Central memory CD8-positive, alpha-beta T cell (primary cell): ENCODE measurements around the gene MERTK.
"Not testable (repeated sequence)": the region's sequence is repeated elsewhere in the genome, so short reads cannot be mapped to it uniquely, and the experiment has no call there.

Experiments used
- ATAC-seq: fragments of 150-1000 bp; cut with Tn5 transposase; replicated peaks from 2 replicates; pipeline ENCODE4 v1.10.0; 2022; ENCODE audit warnings: mild to moderate bottlenecking, moderate FRiP score, moderate number of reproducible peaks; ENCODE audit not compliant: poor library complexity, severe bottlenecking; ENCODE audit errors: extremely low read depth
- DNase-seq, 2 donors: peaks; one replicate each; pipeline ENCODE4 v3.0.0; 2021; ENCODE audit warnings: low spot score in 2 of 2
- H3K27ac Mint-ChIP-seq: one replicate; pipeline ENCODE4 v1.8.0; 2022; ENCODE audit warnings: low read depth, mild to moderate bottlenecking, moderate library complexity, mixed read lengths
- H3K27me3 Mint-ChIP-seq: one replicate; pipeline ENCODE4 v1.8.0; 2022; ENCODE audit warnings: mixed read lengths
- H3K36me3 Mint-ChIP-seq: one replicate; pipeline ENCODE4 v1.8.0; 2022; ENCODE audit warnings: mild to moderate bottlenecking, moderate library complexity, mixed read lengths; ENCODE audit not compliant: insufficient read depth
- H3K4me1 Mint-ChIP-seq: one replicate; pipeline ENCODE4 v1.8.0; 2022; ENCODE audit warnings: mixed read lengths
- H3K4me3 Mint-ChIP-seq: one replicate; pipeline ENCODE4 v1.8.0; 2022; ENCODE audit warnings: mild to moderate bottlenecking, moderate library complexity, mixed read lengths
- H3K9me3 Mint-ChIP-seq: one replicate; pipeline ENCODE4 v1.8.0; 2022; ENCODE audit warnings: mixed read lengths

The MERTK gene

GRCh38 chr2:111900859-111901258, 2.5 kb downstream of the MERTK start:
- DNase-seq, result no peak
- peaks cover under 1% of the 10 kb centered on the region for H3K4me1 Mint-ChIP-seq
- no peaks in the 10 kb centered on the region for H3K9me3 Mint-ChIP-seq
- no peak overlapping the region for H3K4me3 Mint-ChIP-seq
- no peak for ATAC-seq
- H3K27ac Mint-ChIP-seq, result no peak overlapping the region
- peaks cover 14% of the 10 kb centered on the region for H3K27me3 Mint-ChIP-seq
- H3K36me3 Mint-ChIP-seq, result no peaks in the 10 kb centered on the region

- H3K36me3 Mint-ChIP-seq, result no peaks in the 10 kb centered on the region
- no peak overlapping the region for H3K27ac Mint-ChIP-seq
- H3K27me3 Mint-ChIP-seq, result peaks cover 14% of the 10 kb centered on the region
- no peak for ATAC-seq
- no peak for DNase-seq
- no peak overlapping the region for H3K4me3 Mint-ChIP-seq
- H3K4me1 Mint-ChIP-seq, result peaks cover 7% of the 10 kb centered on the region
- H3K9me3 Mint-ChIP-seq, result no peaks in the 10 kb centered on the region
Observed at GRCh38 chr2:111903516-111903915, 5.1 kb downstream of the MERTK start.

- H3K4me1 Mint-ChIP-seq, result peaks cover 7% of the 10 kb centered on the region
- DNase-seq, result no peak
- no peak overlapping the region for H3K4me3 Mint-ChIP-seq
- H3K27me3 Mint-ChIP-seq, result peaks cover 14% of the 10 kb centered on the region
- no peaks in the 10 kb centered on the region for H3K36me3 Mint-ChIP-seq
- H3K27ac Mint-ChIP-seq, result no peak overlapping the region
- H3K9me3 Mint-ChIP-seq, result no peaks in the 10 kb centered on the region
- ATAC-seq, result no peak
Observed at GRCh38 chr2:111903930-111904439, 5.6 kb downstream of the MERTK start.

GRCh38 chr2:111904726-111905474, 6.5 kb downstream of the MERTK start:
- H3K4me3 Mint-ChIP-seq, result no peak overlapping the region
- no peak for ATAC-seq

GRCh38 chr2:111905475-111905869, 7.1 kb downstream of the MERTK start:
- H3K27ac Mint-ChIP-seq, H3K4me1 Mint-ChIP-seq, H3K9me3 Mint-ChIP-seq, ATAC-seq, DNase-seq, H3K4me3 Mint-ChIP-seq, H3K36me3 Mint-ChIP-seq: not testable (repeated sequence)
- H3K27me3 Mint-ChIP-seq, result peaks cover 14% of the 10 kb centered on the region

More at GRCh38 chr2:111904726-111905474, 6.5 kb downstream of the MERTK start:
- H3K9me3 Mint-ChIP-seq, result no peaks in the 10 kb centered on the region
- no peak for DNase-seq
- H3K36me3 Mint-ChIP-seq, result no peaks in the 10 kb centered on the region
- H3K27ac Mint-ChIP-seq, result no peak overlapping the region
- peaks cover 7% of the 10 kb centered on the region for H3K4me1 Mint-ChIP-seq
- H3K27me3 Mint-ChIP-seq, result peaks cover 14% of the 10 kb centered on the region

- H3K36me3 Mint-ChIP-seq, result no peaks in the 10 kb centered on the region
- DNase-seq, result no peak
- ATAC-seq, result no peak
- H3K27me3 Mint-ChIP-seq, result peaks cover 14% of the 10 kb centered on the region
- H3K9me3 Mint-ChIP-seq, result no peaks in the 10 kb centered on the region
- peaks cover 7% of the 10 kb centered on the region for H3K4me1 Mint-ChIP-seq
- no peak overlapping the region for H3K27ac Mint-ChIP-seq
- no peak overlapping the region for H3K4me3 Mint-ChIP-seq
Observed at GRCh38 chr2:111905990-111906735, 7.8 kb downstream of the MERTK start.

GRCh38 chr2:111908578-111908977, 10.2 kb downstream of the MERTK start:
- no peak overlapping the region for H3K27ac Mint-ChIP-seq
- no peaks in the 10 kb centered on the region for H3K27me3 Mint-ChIP-seq
- H3K9me3 Mint-ChIP-seq, result no peaks in the 10 kb centered on the region
- no peak overlapping the region for H3K4me3 Mint-ChIP-seq
- peaks cover 7% of the 10 kb centered on the region for H3K4me1 Mint-ChIP-seq
- ATAC-seq (no peak), DNase-seq (no peak)
- H3K36me3 Mint-ChIP-seq, result no peaks in the 10 kb centered on the region

- ATAC-seq, result no peak
- Mint-ChIP-seq H3K36me3 (no peaks in the 10 kb centered on the region), H3K27me3 (no peaks in the 10 kb centered on the region), H3K4me3 (no peak overlapping the region), H3K4me1 (peaks cover 7% of the 10 kb centered on the region), H3K9me3 (no peaks in the 10 kb centered on the region), H3K27ac (no peak overlapping the region)
- no peak for DNase-seq
Observed at GRCh38 chr2:111909079-111909478, 10.7 kb downstream of the MERTK start.

- DNase-seq, H3K4me1 Mint-ChIP-seq, ATAC-seq, H3K36me3 Mint-ChIP-seq, H3K27ac Mint-ChIP-seq, H3K9me3 Mint-ChIP-seq, H3K4me3 Mint-ChIP-seq, H3K27me3 Mint-ChIP-seq: not testable (repeated sequence)
Observed at GRCh38 chr2:111909997-111910396, 11.6 kb downstream of the MERTK start.

GRCh38 chr2:111910609-111911277, 12.3 kb downstream of the MERTK start:
- no peaks in the 10 kb centered on the region for H3K9me3 Mint-ChIP-seq
- H3K4me1 Mint-ChIP-seq, result peaks cover 7% of the 10 kb centered on the region
- no peaks in the 10 kb centered on the region for H3K36me3 Mint-ChIP-seq
- DNase-seq, result no peak
- no peaks in the 10 kb centered on the region for H3K27me3 Mint-ChIP-seq
- H3K4me3 Mint-ChIP-seq, result no peak overlapping the region
- no peak overlapping the region for H3K27ac Mint-ChIP-seq
- no peak for ATAC-seq

- not testable (repeated sequence) for ATAC-seq, H3K36me3 Mint-ChIP-seq, H3K9me3 Mint-ChIP-seq, DNase-seq, H3K27ac Mint-ChIP-seq, H3K4me3 Mint-ChIP-seq, H3K4me1 Mint-ChIP-seq, H3K27me3 Mint-ChIP-seq
Observed at GRCh38 chr2:111911295-111911977, 13.0 kb downstream of the MERTK start.

- Mint-ChIP-seq H3K9me3 (no peaks in the 10 kb centered on the region), H3K27ac (no peak overlapping the region), H3K27me3 (no peaks in the 10 kb centered on the region), H3K4me1 (no peaks in the 10 kb centered on the region), H3K4me3 (no peak overlapping the region), H3K36me3 (no peaks in the 10 kb centered on the region)
- DNase-seq (no peak), ATAC-seq (no peak)
Observed at GRCh38 chr2:111912547-111912946, 14.1 kb downstream of the MERTK start.
